ENCODE measurements around the gene UBE2G1. TPM values are rescaled to one million over a fixed set of nuclear protein-coding genes. Genes with fewer than 3 reads are reported as not detected.

The UBE2G1 gene
- total and polyA plus RNA-seq, 2 of the 8 experiments (the other 6 are each of a cell fraction or from before 2014, with no cell fraction given), result 73.9 to 170 TPM

DNA sequence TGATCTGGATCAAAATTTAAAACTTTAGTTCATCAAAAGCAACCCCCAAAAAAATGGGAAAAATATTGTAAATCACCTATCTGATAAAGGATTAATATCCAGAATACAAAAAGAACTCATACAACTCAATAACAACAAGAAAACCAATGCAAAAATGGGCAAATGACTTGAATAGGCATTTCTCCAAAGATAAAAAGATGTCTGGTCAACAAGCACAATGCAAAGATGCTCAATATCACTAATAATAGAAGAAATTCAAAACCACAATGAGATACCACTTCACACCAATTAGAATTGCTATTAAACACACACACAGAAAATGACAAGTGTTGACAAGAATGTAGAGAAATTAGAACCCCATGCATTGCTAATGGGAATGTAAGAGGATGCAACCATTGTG lies 40.4 kb downstream of the UBE2G1 start:
- Histone ChIP-seq H2BK120ac (replicated peaks; ENCODE audit: low read depth, low read length) (no peak overlapping the region), H3K79me2 (ENCODE audit: control insufficient read depth in 1 of 2, insufficient read depth in 2 of 2, low read length in 2 of 2) (peaks cover 39 to 100% of the 10 kb centered on the region in 2 experiments), H2AFZ (ENCODE audit: low read length) (no peak overlapping the region), H3K36me3 (ENCODE audit: control insufficient read depth in 2 of 4, insufficient read depth in 4 of 4, low read length in 3 of 4) (peaks cover 0 to 6% (median 2%) of the 10 kb centered on the region in 4 experiments; a peak in 5 of 8 replicates), H2AK5ac (ENCODE audit: low read depth, low read length) (no peak overlapping the region), H2BK15ac (ENCODE audit: low read length) (no peak overlapping the region), H3K27ac (ENCODE audit: low read depth, low read length) (no peak overlapping the region), H3K27me3 (replicated peaks in 1 of 4; ENCODE audit: control insufficient read depth in 3 of 4, extremely low read depth in 1 of 4, insufficient read depth in 3 of 4, low read length in 3 of 4) (no peaks in the 10 kb centered on the region), H3K79me1 (ENCODE audit: low read depth, low read length) (peaks cover 2% of the 10 kb centered on the region), H3K9ac (replicated peaks in 1 of 4; ENCODE audit: extremely low read depth in 1 of 4, low read depth in 3 of 4, low read length in 3 of 4) (no peak overlapping the region), H4K8ac (ENCODE audit: extremely low read depth, insufficient read depth, low read length) (no peak overlapping the region), H2BK5ac (ENCODE audit: low read depth, low read length) (no peak overlapping the region), H3K23ac (ENCODE audit: insufficient read length) (no peak overlapping the region), H3K23me2 (ENCODE audit: low read depth, low read length) (no peaks in the 10 kb centered on the region), H3K4me3 (ENCODE audit: extremely low read depth in 1 of 4, insufficient read depth in 2 of 4, low read depth in 3 of 4, low read length in 4 of 4) (no peak overlapping the region), H3K14ac (ENCODE audit: insufficient read length) (no peak overlapping the region), H4K5ac (ENCODE audit: insufficient read length, low read depth, low read length) (no peak overlapping the region), H3K4me2 (ENCODE audit: insufficient read depth in 1 of 2, low read depth in 2 of 2, low read length in 2 of 2) (no peak overlapping the region), H4K20me1 (replicated peaks in 1 of 2; ENCODE audit: control insufficient read depth in 1 of 2, insufficient read depth in 2 of 2, low read length in 2 of 2) (peaks cover 10 to 36% of the 10 kb centered on the region in 2 experiments), H3K4me1 (replicated peaks in 1 of 4; ENCODE audit: control insufficient read depth in 3 of 4, insufficient read depth in 4 of 4, low read length in 3 of 4) (peaks cover 0 to 8% (median 1%) of the 10 kb centered on the region in 4 experiments; a peak in 3 of 7 replicates), H3K4ac (replicated peaks; ENCODE audit: insufficient read length, low read depth, low read length) (no peak overlapping the region), H2BK20ac (ENCODE audit: low read length) (no peak overlapping the region), H3K56ac (replicated peaks; ENCODE audit: insufficient read length, low read depth, low read length) (no peak overlapping the region), H4K91ac (replicated peaks; ENCODE audit: insufficient read length, low read length) (no peak overlapping the region), H3K18ac (ENCODE audit: extremely low read depth, low read length) (no peak overlapping the region), H3K9me3 (ENCODE audit: insufficient read depth in 2 of 2, low read depth in 1 of 2, low read length in 1 of 2) (no peaks in the 10 kb centered on the region), H2BK12ac (ENCODE audit: low read depth, low read length) (no peak overlapping the region)
- POLR2A ChIA-PET (ENCODE audit: partially characterized antibody), result no interaction called here
- CTCF ChIA-PET (ENCODE audit: partially characterized antibody), result interaction anchor here (1.1 kb wide), 1 partner anchor 22 kb away, joined by 3 read pairs; no protein-coding TSS in a partner anchor
- DNase-seq (ENCODE audit: low read depth in 1 of 2, low spot score in 2 of 2), result no peak
- no peak for FAIRE-seq
- TF ChIP-seq E2F6 (IDR thresholded peaks at IDR 0.05) (no peak), POU5F1 (IDR thresholded peaks at IDR 0.05; ENCODE audit: low read depth, low read length) (no peak), CTCF (IDR thresholded peaks at IDR 0.05; ENCODE audit: control extremely low read depth in 1 of 3, insufficient read depth in 1 of 3, low read depth in 1 of 3, low read length in 3 of 3) (no peak), KDM1A (IDR thresholded peaks at IDR 0.05; ENCODE audit: borderline replicate concordance, low read length) (no peak), GABPA (IDR thresholded peaks at IDR 0.05; ENCODE audit: borderline replicate concordance, insufficient read depth, low read length) (no peak), USF2 (IDR thresholded peaks at IDR 0.05; ENCODE audit: low read length) (no peak), CHD2 (IDR thresholded peaks at IDR 0.05; ENCODE audit: low read length) (no peak), POLR2A (IDR thresholded peaks at IDR 0.05; ENCODE audit: control extremely low read depth in 1 of 2, low read depth in 2 of 2, low read length in 2 of 2) (no peak), RBBP5 (IDR thresholded peaks at IDR 0.05; ENCODE audit: borderline replicate concordance, low read depth, low read length) (no peak), PHF8 (conservative IDR thresholded peaks at IDR 0.05; ENCODE audit: low read depth, low read length) (no peak), CBX5 (IDR thresholded peaks at IDR 0.05; ENCODE audit: low read depth, low read length) (no peak)

Data from H1 (cell line).